Measurements from ENCODE around the gene GSTA2. TPM values are rescaled to one million over a fixed set of nuclear protein-coding genes. Genes with fewer than 3 reads are reported as not detected.

GSTA2 gene
- total RNA-seq, 5 donors from 2014 or later (not counting 1 experiment from before 2014, with no cell fraction given): not detected

DNA sequence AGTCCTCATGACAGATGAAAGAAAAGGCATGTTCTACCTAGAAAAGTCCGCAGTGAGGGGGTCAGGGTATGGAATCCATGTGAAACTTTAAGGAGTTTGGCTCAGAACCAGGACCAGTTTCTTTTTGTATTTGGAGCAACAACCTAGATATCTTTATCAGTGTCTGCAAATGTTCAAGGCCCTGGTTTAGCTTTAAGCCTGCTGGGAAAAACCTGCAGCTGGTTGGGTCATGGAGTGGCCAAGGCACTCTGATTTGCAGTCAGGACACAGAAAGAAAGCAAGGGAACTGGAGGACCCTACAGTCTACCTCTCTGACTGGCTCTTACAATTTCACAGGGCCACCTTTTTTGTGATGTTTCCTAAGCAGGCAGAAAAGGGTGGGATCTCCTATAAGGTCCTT lies 33.7 kb downstream of the GSTA2 start:
- ChIA-PET POLR2A (no interaction called here), CTCF (no interaction called here)
- ATAC-seq (replicated peaks in 1 of 4): no peak
- WGBS (ENCODE audit: insufficient coverage): 100% methylated on average over 1 of the region's 1 CpG
- no peak overlapping the region for H3K4me3 ChIP-seq (ENCODE audit: control insufficient read depth in 1 of 2, extremely low read depth in 1 of 2, low read length in 1 of 2)
- H3K27ac Mint-ChIP-seq: no peak overlapping the region
- H3K27me3 ChIP-seq (replicated peaks in 1 of 2; ENCODE audit: control insufficient read depth in 2 of 2, extremely low read depth in 1 of 2, insufficient read depth in 2 of 2, low read length in 1 of 2): peaks cover 0 to 6% of the 10 kb centered on the region in 2 experiments
- DNase-seq: no peak
- no peak overlapping the region for H3K4me3 Mint-ChIP-seq
- H3K27ac ChIP-seq (ENCODE audit: low read length): no peak overlapping the region
- no peaks in the 10 kb centered on the region for H3K9me3 Mint-ChIP-seq
- H3K36me3 ChIP-seq (ENCODE audit: control insufficient read depth in 2 of 2, extremely low read depth in 1 of 2, insufficient read depth in 1 of 2, low read length in 1 of 2): no peaks in the 10 kb centered on the region
- no peaks in the 10 kb centered on the region for H3K9me3 ChIP-seq
- H3K4me1 ChIP-seq (ENCODE audit: control insufficient read depth in 1 of 2, extremely low read depth in 1 of 2, insufficient read depth in 2 of 2, low read length in 2 of 2): no peaks in the 10 kb centered on the region
- no peaks in the 10 kb centered on the region for H3K27me3 Mint-ChIP-seq
- no peaks in the 10 kb centered on the region for H3K4me1 Mint-ChIP-seq
- H3K36me3 Mint-ChIP-seq: no peaks in the 10 kb centered on the region

DNA sequence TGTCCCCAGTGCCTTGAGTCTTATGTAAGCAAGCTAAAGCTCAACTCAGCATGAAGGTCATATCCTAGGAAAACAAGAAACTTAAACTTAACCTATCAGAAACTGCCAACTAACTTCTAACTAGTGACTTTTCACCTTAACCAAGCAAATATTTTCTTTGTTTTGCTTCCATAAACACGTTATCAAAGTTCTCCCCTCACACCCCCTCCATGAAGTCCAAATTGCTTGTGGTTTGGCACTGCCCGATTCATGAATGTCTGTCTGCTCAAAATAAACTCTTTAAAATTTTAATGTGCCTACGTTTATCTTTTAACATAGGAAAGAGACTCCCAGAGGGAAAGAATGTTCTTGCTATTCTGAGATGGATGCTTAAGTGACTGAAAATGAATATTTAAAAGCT lies 34.9 kb downstream of the GSTA2 start:
- ATAC-seq (replicated peaks in 1 of 4) (no peak), DNase-seq (no peak)
- H3K36me3 Mint-ChIP-seq: no peaks in the 10 kb centered on the region
- H3K27me3 Mint-ChIP-seq: no peaks in the 10 kb centered on the region
- no peak overlapping the region for H3K4me3 Mint-ChIP-seq
- Histone ChIP-seq H3K9me3 (no peaks in the 10 kb centered on the region), H3K27ac (ENCODE audit: low read length) (no peak overlapping the region), H3K4me3 (ENCODE audit: control insufficient read depth in 1 of 2, extremely low read depth in 1 of 2, low read length in 1 of 2) (no peak overlapping the region), H3K4me1 (ENCODE audit: control insufficient read depth in 1 of 2, extremely low read depth in 1 of 2, insufficient read depth in 2 of 2, low read length in 2 of 2) (no peaks in the 10 kb centered on the region), H3K36me3 (ENCODE audit: control insufficient read depth in 2 of 2, extremely low read depth in 1 of 2, insufficient read depth in 1 of 2, low read length in 1 of 2) (no peaks in the 10 kb centered on the region), H3K27me3 (replicated peaks in 1 of 2; ENCODE audit: control insufficient read depth in 2 of 2, extremely low read depth in 1 of 2, insufficient read depth in 2 of 2, low read length in 1 of 2) (peaks cover 0 to 6% of the 10 kb centered on the region in 2 experiments)
- ChIA-PET CTCF (no interaction called here), POLR2A (no interaction called here)
- no peaks in the 10 kb centered on the region for H3K4me1 Mint-ChIP-seq
- 44% methylated on average over 1 of the region's 3 CpGs for WGBS (ENCODE audit: insufficient coverage)
- H3K27ac Mint-ChIP-seq: no peak overlapping the region
- H3K9me3 Mint-ChIP-seq: no peaks in the 10 kb centered on the region

DNA sequence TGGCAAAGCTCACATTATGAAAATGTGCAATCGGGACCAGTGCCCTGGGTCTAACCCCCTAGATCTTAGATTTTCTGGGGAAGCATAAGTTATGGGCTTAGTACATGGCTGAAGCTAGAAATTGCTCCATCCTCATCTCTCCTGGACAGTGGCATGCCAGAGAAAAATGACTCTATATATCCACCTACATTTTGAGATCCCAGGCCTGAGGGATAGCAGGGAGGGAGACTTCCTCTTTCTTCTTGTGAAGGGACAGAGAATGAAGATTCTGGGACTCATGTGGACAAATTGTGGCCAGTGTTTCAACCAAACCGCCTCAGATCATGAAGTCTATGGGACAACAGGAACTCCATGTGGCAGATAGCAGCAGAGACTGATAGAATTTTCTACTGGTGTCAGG lies 35.4 kb downstream of the GSTA2 start:
- Mint-ChIP-seq H3K4me1 (no peaks in the 10 kb centered on the region), H3K4me3 (no peak overlapping the region), H3K36me3 (no peaks in the 10 kb centered on the region), H3K27ac (no peak overlapping the region), H3K27me3 (no peaks in the 10 kb centered on the region), H3K9me3 (no peaks in the 10 kb centered on the region)
- ChIA-PET CTCF (no interaction called here), POLR2A (no interaction called here)
- DNase-seq: no peak
- Histone ChIP-seq H3K27ac (ENCODE audit: low read length) (no peak overlapping the region), H3K4me3 (ENCODE audit: control insufficient read depth in 1 of 2, extremely low read depth in 1 of 2, low read length in 1 of 2) (no peak overlapping the region), H3K9me3 (no peaks in the 10 kb centered on the region), H3K27me3 (replicated peaks in 1 of 2; ENCODE audit: control insufficient read depth in 2 of 2, extremely low read depth in 1 of 2, insufficient read depth in 2 of 2, low read length in 1 of 2) (peaks cover 0 to 6% of the 10 kb centered on the region in 2 experiments), H3K4me1 (ENCODE audit: control insufficient read depth in 1 of 2, extremely low read depth in 1 of 2, insufficient read depth in 2 of 2, low read length in 2 of 2) (no peaks in the 10 kb centered on the region), H3K36me3 (ENCODE audit: control insufficient read depth in 2 of 2, extremely low read depth in 1 of 2, insufficient read depth in 1 of 2, low read length in 1 of 2) (no peaks in the 10 kb centered on the region)
- no peak for ATAC-seq (replicated peaks in 1 of 4)
- no CpG with 5 or more reads among the region's 2 CpGs for WGBS (ENCODE audit: insufficient coverage)

DNA sequence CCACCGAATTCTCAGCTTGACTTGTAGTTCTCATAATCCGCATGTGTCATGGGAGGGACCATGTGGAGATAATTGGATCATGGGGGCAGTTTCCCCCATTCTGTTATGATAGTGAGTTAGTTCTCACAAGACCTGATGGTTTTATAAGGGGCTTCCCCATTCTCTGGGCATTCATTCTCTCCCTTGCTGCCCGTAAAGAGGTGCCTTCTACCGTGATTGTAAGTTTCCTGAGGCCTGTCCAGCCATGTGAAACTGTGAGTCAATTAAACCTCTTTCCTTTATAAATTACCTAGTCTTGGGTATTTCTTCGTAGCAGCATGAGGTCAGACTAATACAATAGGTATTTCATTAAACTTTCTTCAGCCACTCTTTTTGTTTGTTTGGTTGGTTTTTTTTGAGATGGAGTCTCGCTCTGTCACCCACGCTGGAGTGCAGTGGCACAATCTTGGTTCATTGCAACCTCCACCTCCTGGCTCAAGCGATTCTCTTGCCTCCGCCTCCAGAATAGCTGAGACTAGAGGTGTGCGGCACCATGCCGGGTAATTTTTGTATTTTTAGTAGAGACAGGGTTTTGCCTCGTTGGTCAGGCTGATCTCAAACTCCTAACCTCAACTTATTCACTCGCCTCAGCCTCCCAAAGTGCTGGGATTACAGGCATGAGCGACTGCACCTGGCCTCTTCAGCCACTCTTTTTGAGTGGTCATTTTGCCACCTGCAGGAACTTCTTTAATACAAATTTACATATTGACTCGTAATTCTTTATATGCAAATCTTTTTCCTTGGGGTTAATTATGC lies 36.3 kb downstream of the GSTA2 start:
- H3K4me3 Mint-ChIP-seq: no peak overlapping the region
- H3K4me1 Mint-ChIP-seq: no peaks in the 10 kb centered on the region
- no peaks in the 10 kb centered on the region for H3K36me3 ChIP-seq (ENCODE audit: control insufficient read depth in 2 of 2, extremely low read depth in 1 of 2, insufficient read depth in 1 of 2, low read length in 1 of 2)
- no peak for DNase-seq
- peaks cover 0 to 2% of the 10 kb centered on the region in 2 donors for H3K27me3 Mint-ChIP-seq
- H3K27ac Mint-ChIP-seq: no peak overlapping the region
- H3K27ac ChIP-seq (ENCODE audit: low read length): no peak overlapping the region
- H3K4me1 ChIP-seq (ENCODE audit: control insufficient read depth in 1 of 2, extremely low read depth in 1 of 2, insufficient read depth in 2 of 2, low read length in 2 of 2): no peaks in the 10 kb centered on the region
- H3K9me3 Mint-ChIP-seq: no peaks in the 10 kb centered on the region
- H3K9me3 ChIP-seq: no peaks in the 10 kb centered on the region
- no peak overlapping the region for H3K4me3 ChIP-seq (ENCODE audit: control insufficient read depth in 1 of 2, extremely low read depth in 1 of 2, low read length in 1 of 2)
- WGBS (ENCODE audit: insufficient coverage): 90% methylated on average over 4 of the region's 15 CpGs
- no peak for ATAC-seq (replicated peaks in 1 of 4)
- ChIA-PET POLR2A (no interaction called here), CTCF (no interaction called here)
- H3K36me3 Mint-ChIP-seq: no peaks in the 10 kb centered on the region
- H3K27me3 ChIP-seq (replicated peaks in 1 of 2; ENCODE audit: control insufficient read depth in 2 of 2, extremely low read depth in 1 of 2, insufficient read depth in 2 of 2, low read length in 1 of 2): peaks cover 0 to 6% of the 10 kb centered on the region in 2 experiments

DNA sequence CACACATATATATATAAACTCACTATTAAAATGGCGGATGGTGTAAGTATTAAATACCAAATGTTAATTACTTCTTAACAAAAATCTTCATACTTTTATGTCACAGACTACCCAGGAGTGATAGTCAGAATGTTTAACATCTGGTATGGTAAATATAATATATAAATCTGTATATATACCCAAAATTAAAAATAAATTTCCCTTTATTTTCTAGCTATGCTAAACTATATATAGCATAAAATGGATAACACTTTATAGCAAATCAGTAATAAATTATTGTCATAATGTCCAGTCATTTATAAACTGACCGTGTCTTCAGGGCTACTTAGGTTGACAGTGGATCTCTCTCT lies 37.1 kb downstream of the GSTA2 start:
- Histone ChIP-seq H3K27ac (ENCODE audit: low read length) (no peak overlapping the region), H3K9me3 (no peaks in the 10 kb centered on the region), H3K4me3 (ENCODE audit: control insufficient read depth in 1 of 2, extremely low read depth in 1 of 2, low read length in 1 of 2) (no peak overlapping the region), H3K36me3 (ENCODE audit: control insufficient read depth in 2 of 2, extremely low read depth in 1 of 2, insufficient read depth in 1 of 2, low read length in 1 of 2) (no peaks in the 10 kb centered on the region), H3K4me1 (ENCODE audit: control insufficient read depth in 1 of 2, extremely low read depth in 1 of 2, insufficient read depth in 2 of 2, low read length in 2 of 2) (no peaks in the 10 kb centered on the region), H3K27me3 (replicated peaks in 1 of 2; ENCODE audit: control insufficient read depth in 2 of 2, extremely low read depth in 1 of 2, insufficient read depth in 2 of 2, low read length in 1 of 2) (peaks cover 0 to 6% of the 10 kb centered on the region in 2 experiments)
- no peak for ATAC-seq (replicated peaks in 1 of 4)
- H3K27me3 Mint-ChIP-seq: peaks cover 0 to 6% of the 10 kb centered on the region in 2 donors
- no peaks in the 10 kb centered on the region for H3K9me3 Mint-ChIP-seq
- no CpG with 5 or more reads among the region's 2 CpGs for WGBS (ENCODE audit: insufficient coverage)
- H3K36me3 Mint-ChIP-seq: no peaks in the 10 kb centered on the region
- no peaks in the 10 kb centered on the region for H3K4me1 Mint-ChIP-seq
- no peak for DNase-seq
- H3K27ac Mint-ChIP-seq: no peak overlapping the region
- no peak overlapping the region for H3K4me3 Mint-ChIP-seq
- POLR2A ChIA-PET: no interaction called here
- CTCF ChIA-PET: no interaction called here

DNA sequence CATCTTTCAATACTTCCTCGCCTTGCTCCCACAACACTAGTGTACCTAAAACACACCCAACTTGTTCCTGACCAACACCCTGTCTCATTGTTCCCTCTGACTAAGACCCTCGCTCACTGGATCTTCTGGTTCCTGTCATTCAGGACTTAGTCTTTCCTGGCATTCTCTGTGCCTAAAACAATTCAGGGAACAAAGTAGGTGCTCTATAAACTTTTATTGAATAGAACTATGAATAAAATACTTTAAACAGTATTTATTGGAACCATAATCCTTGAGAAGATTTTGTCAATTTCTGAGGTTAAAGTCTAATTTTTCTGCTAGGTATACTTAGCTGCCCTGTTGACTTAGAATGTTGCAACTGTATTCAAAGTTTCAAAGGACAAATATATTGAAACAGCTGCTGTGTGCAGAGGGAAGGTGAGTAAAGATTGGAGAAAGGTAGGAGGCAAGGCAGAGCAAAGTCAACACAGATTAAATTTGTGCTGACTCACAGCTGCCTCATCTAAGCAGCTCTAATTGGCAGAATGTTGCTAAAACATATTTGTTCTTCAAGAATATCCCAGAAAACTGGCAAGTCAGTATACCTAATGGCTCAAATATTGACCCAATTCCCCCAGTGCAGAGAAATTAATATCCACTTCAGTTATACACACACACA lies 37.6 kb downstream of the GSTA2 start:
- ATAC-seq (replicated peaks in 1 of 4) (no peak), DNase-seq (no peak)
- H3K36me3 ChIP-seq (ENCODE audit: control insufficient read depth in 2 of 2, extremely low read depth in 1 of 2, insufficient read depth in 1 of 2, low read length in 1 of 2): no peaks in the 10 kb centered on the region
- Mint-ChIP-seq H3K27ac (no peak overlapping the region), H3K4me1 (no peaks in the 10 kb centered on the region), H3K36me3 (no peaks in the 10 kb centered on the region), H3K9me3 (no peaks in the 10 kb centered on the region), H3K4me3 (no peak overlapping the region), H3K27me3 (peaks cover 0 to 6% of the 10 kb centered on the region in 2 donors)
- no peaks in the 10 kb centered on the region for H3K4me1 ChIP-seq (ENCODE audit: control insufficient read depth in 1 of 2, extremely low read depth in 1 of 2, insufficient read depth in 2 of 2, low read length in 2 of 2)
- peaks cover 0 to 6% of the 10 kb centered on the region in 2 experiments for H3K27me3 ChIP-seq (replicated peaks in 1 of 2; ENCODE audit: control insufficient read depth in 2 of 2, extremely low read depth in 1 of 2, insufficient read depth in 2 of 2, low read length in 1 of 2)
- no peaks in the 10 kb centered on the region for H3K9me3 ChIP-seq
- ChIA-PET POLR2A (no interaction called here), CTCF (no interaction called here)
- no CpG with 5 or more reads among the region's 2 CpGs for WGBS (ENCODE audit: insufficient coverage)
- H3K4me3 ChIP-seq (ENCODE audit: control insufficient read depth in 1 of 2, extremely low read depth in 1 of 2, low read length in 1 of 2): no peak overlapping the region
- no peak overlapping the region for H3K27ac ChIP-seq (ENCODE audit: low read length)
